K562 (cell line): ENCODE results near the gene RPL22L1. TPM values are rescaled to one million over a fixed set of nuclear protein-coding genes. Genes with fewer than 3 reads are reported as not detected.

Source experiments
- ATAC-seq: fragments of 200-7000 bp; cut with Tn5 transposase; 3 replicates; pipeline ENCODE4 v1.9.1; 2020; ENCODE audit warnings: moderate library complexity
- BruUV-seq: library from RNA; stranded (reverse); fragments of 400-500 nt; replicated peaks from 2 replicates; lab custom pipeline; 2021; lab: Mats Ljungman, UMichigan
- CTCF ChIA-PET: fragments of 300-600 bp; formaldehyde crosslinking; extraction: SDS; loops from one replicate; lab custom pipeline; 2021; ENCODE audit warnings: low intra/inter-chr PET ratio; lab: Yijun Ruan, JAX
- POLR2A ChIA-PET: fragments of 300-600, 350-650 bp; sonication (Branson Sonifier 250); formaldehyde crosslinking; extraction: SDS; loops from one replicate; lab custom pipeline; 2021; ENCODE audit warnings: antibody characterized with exemption, inconsistent platforms; lab: Yijun Ruan, JAX
- DNase-seq, 4 experiments: peaks; one replicate each; pipeline versions ENCODE4 v3.0.0 to v3.0.0-alpha.2; 2011 to 2018; ENCODE audit warnings: low spot score in 3 of 4, mixed read lengths in 3 of 4; ENCODE audit errors: extremely low read depth in 1 of 4
- FAIRE-seq: peaks from 2 replicates; lab custom pipeline; 2011; peaks lifted over from hg19 to GRCh38; lab: Jason Lieb, UNC
- H2AFZ ChIP-seq: 2 replicates; pipeline ENCODE4 v1.6.0; 2011; ENCODE audit warnings: low read depth, low read length, control low read depth, inconsistent platforms
- H3K27ac ChIP-seq: fragments of 200-600 bp; 3 replicates; pipeline ENCODE4 v1.8.0; 2011; ENCODE audit warnings: low read depth, mild to moderate bottlenecking, control low read depth, inconsistent platforms, low read length, moderate library complexity, mixed read lengths; ENCODE audit errors: extremely low read depth
- H3K27me3 ChIP-seq, 2 experiments: fragments of 300-600 bp in 1 of 2; 2 replicates in 1 of 2; 3 replicates in 1 of 2; pipeline versions ENCODE4 v1.6.0 to v1.8.0; 2011; ENCODE audit warnings: inconsistent platforms in 2 of 2, low read length in 2 of 2, mild to moderate bottlenecking in 1 of 2, mixed read lengths in 1 of 2, moderate library complexity in 1 of 2; ENCODE audit not compliant: control insufficient read depth in 2 of 2, insufficient read depth in 2 of 2
- H3K36me3 ChIP-seq: fragments of 300-600 bp; 3 replicates; pipeline ENCODE4 v1.8.0; 2011; ENCODE audit warnings: mild to moderate bottlenecking, low read length, inconsistent platforms; ENCODE audit not compliant: control insufficient read depth, insufficient read depth
- H3K4me1 ChIP-seq, 2 experiments: fragments of 200-600 bp in 1 of 2; replicated peaks in 1 of 2; 2 replicates in 1 of 2; 3 replicates in 1 of 2; pipeline versions ENCODE4 v1.5.1 to v1.8.0; 2011; ENCODE audit warnings: inconsistent platforms in 2 of 2, low read length in 2 of 2, mild to moderate bottlenecking in 1 of 2, mixed read lengths in 1 of 2, moderate library complexity in 1 of 2; ENCODE audit not compliant: control insufficient read depth in 2 of 2, insufficient read depth in 2 of 2
- H3K4me2 ChIP-seq: 2 replicates; pipeline ENCODE4 v1.6.1; 2011; ENCODE audit warnings: low read length, control low read depth, inconsistent platforms, mixed read lengths; ENCODE audit not compliant: insufficient read depth
- H3K4me3 ChIP-seq: fragments of 200-600 bp; sonication (generic), shearing (Covaris generic); 2 replicates; pipeline ENCODE4 v1.5.1; 2016; ENCODE audit warnings: control low read depth, inconsistent platforms
- H3K79me2 ChIP-seq: fragments of 200-600 bp; 3 replicates; pipeline ENCODE4 v1.8.0; 2011; ENCODE audit warnings: low read length, inconsistent platforms; ENCODE audit not compliant: control insufficient read depth, insufficient read depth
- H3K9ac ChIP-seq, 2 experiments: 2 replicates each; pipeline versions ENCODE4 v1.6.0 to v1.6.1; 2011; ENCODE audit warnings: low read depth in 2 of 2, low read length in 2 of 2, control low read depth in 1 of 2, inconsistent platforms in 1 of 2, mild to moderate bottlenecking in 1 of 2, mixed read lengths in 1 of 2; ENCODE audit not compliant: insufficient read depth in 1 of 2
- H3K9me1 ChIP-seq: one replicate; pipeline ENCODE4 v1.6.0; 2011; ENCODE audit warnings: inconsistent platforms, mild to moderate bottlenecking, low read length, moderate library complexity; ENCODE audit not compliant: control insufficient read depth, insufficient read depth
- H3K9me3 ChIP-seq: replicated peaks from 2 replicates; pipeline ENCODE4 v1.5.1; 2011; ENCODE audit warnings: low read depth, low read length, inconsistent platforms; ENCODE audit not compliant: control insufficient read depth, insufficient read depth
- H4K20me1 ChIP-seq: replicated peaks from 2 replicates; pipeline ENCODE4 v1.6.1; 2011; ENCODE audit warnings: low read length, inconsistent platforms, mixed read lengths; ENCODE audit not compliant: control insufficient read depth, insufficient read depth
- KDM5B ChIP-seq: fragments of 200-600 bp; sonication (generic); IDR thresholded peaks from 2 replicates; pipeline ENCODE4 v1.6.1; 2012; ENCODE audit warnings: low read depth, mild to moderate bottlenecking, moderate library complexity, low read length, control low read depth, inconsistent platforms; ENCODE audit not compliant: insufficient replicate concordance
- MBD2 ChIP-seq: sonication (generic); IDR thresholded peaks from 2 replicates; pipeline ENCODE4 v1.6.1; 2016; ENCODE audit warnings: low read depth, borderline replicate concordance
- NFIC ChIP-seq: fragments of 450-650 bp; IDR thresholded peaks from 2 replicates; pipeline ENCODE4 v1.6.1; 2017; ENCODE audit warnings: mild to moderate bottlenecking, inconsistent platforms
- RBM39 ChIP-seq: fragments of 200-400 bp; formaldehyde crosslinking; optimal IDR thresholded peaks from 2 replicates; pipeline ENCODE3; 2018; ENCODE audit warnings: low read depth, low read length
- ZMIZ1 ChIP-seq, 2 experiments: fragments of 150-350 bp in 1 of 2; IDR thresholded peaks; 2 replicates each; pipeline ENCODE4 v1.6.1; 2012 to 2016; ENCODE audit warnings: low read depth in 2 of 2, low read length in 2 of 2, mild to moderate bottlenecking in 1 of 2, moderate library complexity in 1 of 2
- ZNF384 ChIP-seq: IDR thresholded peaks from 2 replicates; pipeline ENCODE4 v1.6.1; 2012; ENCODE audit warnings: low read depth, low read length, improper control_type of control experiment
- ZNF592 ChIP-seq: fragments of 450-650 bp; IDR thresholded peaks from 2 replicates; pipeline ENCODE4 v1.6.1; 2017; ENCODE audit warnings: antibody characterized with exemption, mild to moderate bottlenecking
- WGBS: fragments of 100-300 bp; shearing (Covaris generic); methylation state at CpG from one replicate; pipeline ENCODE4 v1.1.6; 2016; ENCODE audit warnings: low coverage, mixed read lengths; ENCODE audit not compliant: insufficient coverage; ENCODE audit errors: missing lambda C conversion rate; 5-methylcytosine and 5-hydroxymethylcytosine counted together
- in situ Hi-C: fragments of 300-500 bp; cut with MboI; formaldehyde crosslinking; loops from 4 replicates; pipeline ENCODE4 v1.15.0; 2018; ENCODE audit warnings: inconsistent platforms, mixed read lengths
- intact Hi-C: fragments of 100-400 bp; cut with micrococcal nuclease; formaldehyde crosslinking; loops from 2 replicates; pipeline ENCODE4 v1.14.2; 2022
- polyA plus RNA-seq, 8 experiments: library from polyadenylated mRNA; depleted of rRNA in 4 of 8; stranded (reverse) in 5 of 8; unstranded in 3 of 8; fragments of >200 nt; fragmentation: Nextera tagmentation in 2 of 8; fragmentation: Illumina TruSeq in 1 of 8; extraction: Ambion mirVana in 2 of 8; extraction: Trizol in 1 of 8; gene quantifications; 2 replicates each; pipeline versions ENCODE4 v1.2.1 to v1.2.3, GENCODE V29; 2011 to 2014; ENCODE audit warnings: inconsistent platforms in 1 of 8, missing spikeins in 1 of 8
- total RNA-seq, 7 experiments: library from RNA; depleted of rRNA in 6 of 7; stranded (reverse); fragments of >200 nt in 6 of 7; fragmentation: Illumina TruSeq in 2 of 7; extraction: Trizol in 2 of 7; gene quantifications; 2 replicates each; pipeline versions ENCODE4 v1.2.1 to v1.2.3, GENCODE V29; 2011 to 2021; ENCODE audit warnings: low replicate concordance in 1 of 7

Gene RPL22L1
- total and polyA plus RNA-seq, 9 of the 15 experiments (the other 6 are each of a cell fraction or from before 2014, with no cell fraction given): 53.9 to 198 (median 108) TPM

GRCh38 chr3:170893895-170894294 lies 23.9 kb upstream of the RPL22L1 start (continued):
- no peak for TF ChIP-seq MBD2

GRCh38 chr3:170889630-170890029 lies 19.6 kb upstream of the RPL22L1 start:
- peaks cover 5% of the 10 kb centered on the region; the same call in 1 of the 3 replicates for H3K36me3 ChIP-seq
- H3K27ac ChIP-seq: no peak overlapping the region
- no peaks in the 10 kb centered on the region for H3K79me2 ChIP-seq
- no peak overlapping the region for H3K4me3 ChIP-seq
- H3K4me1 ChIP-seq: no peaks in the 10 kb centered on the region
- no peak overlapping the region for H3K4me2 ChIP-seq
- no peak for DNase-seq
- FAIRE-seq: no peak
- no peaks in the 10 kb centered on the region for H3K9me3 ChIP-seq
- no peak overlapping the region for H3K9ac ChIP-seq
- no peak overlapping the region for H2AFZ ChIP-seq
- 53% methylated on average over 1 of the region's 1 CpG for WGBS
- no TSS peak for BruUV-seq
- H3K9me1 ChIP-seq: no peaks in the 10 kb centered on the region
- in situ Hi-C loops (no loop called here), intact Hi-C loops (no loop called here)
- H4K20me1 ChIP-seq: no peaks in the 10 kb centered on the region
- ChIA-PET CTCF (no interaction called here), POLR2A (interaction anchor here (1.4 kb wide), 1 partner anchor 18 kb away, joined by 3 read pairs; no protein-coding TSS in a partner anchor)
- ATAC-seq: no peak
- H3K27me3 ChIP-seq: no peaks in the 10 kb centered on the region
- TF ChIP-seq ZNF384: no peak
- TF ChIP-seq RBM39: no peak
- no peak for TF ChIP-seq NFIC
- TF ChIP-seq ZNF592: no peak
- no peak for TF ChIP-seq ZMIZ1 (IDR thresholded peaks at IDR 0.05; ENCODE audit: low read depth in 2 of 2, low read length in 2 of 2)
- no peak for TF ChIP-seq KDM5B
